Transverse colon (tissue), 4 donors: ENCODE results near the gene PKIG.

ENCODE experiments used
- CTCF ChIP-seq, 5 experiments: fragments of 200-600 bp in 3 of 5; fragments of 450-650 bp in 2 of 5; sonication (generic) in 3 of 5; IDR thresholded peaks; 1 replicate in 2 of 5; 2 replicates in 3 of 5; pipeline ENCODE4 v1.5.1; 2016 to 2017; ENCODE audit warnings: antibody characterized with exemption in 5 of 5, inconsistent platforms in 3 of 5, mild to moderate bottlenecking in 2 of 5, moderate library complexity in 1 of 5
- EP300 ChIP-seq: sonication (generic); formaldehyde crosslinking; IDR thresholded peaks from one replicate; pipeline ENCODE4 v1.6.1; 2017; ENCODE audit warnings: antibody characterized with exemption, low read depth
- POLR2A ChIP-seq: fragments of 450-650 bp; IDR thresholded peaks from one replicate; pipeline ENCODE4 v1.6.1; 2016; ENCODE audit warnings: antibody characterized with exemption, mild to moderate bottlenecking, moderate library complexity
- POLR2AphosphoS5 ChIP-seq, 3 donors: sonication (generic); formaldehyde crosslinking; IDR thresholded peaks; one replicate each; pipeline ENCODE4 v1.6.1; 2016; ENCODE audit warnings: antibody characterized with exemption in 3 of 3

GRCh38 chr20:44614525-44614924 is 32.1 kb downstream of the PKIG start:
- TF ChIP-seq CTCF (IDR thresholded peaks at IDR 0.05), result no peak
- TF ChIP-seq POLR2AphosphoS5 (IDR thresholded peaks at IDR 0.05), result no peak
- no peak for TF ChIP-seq POLR2A
- TF ChIP-seq EP300, result no peak
